Measurements from ENCODE around the gene PRR29.

DNA sequence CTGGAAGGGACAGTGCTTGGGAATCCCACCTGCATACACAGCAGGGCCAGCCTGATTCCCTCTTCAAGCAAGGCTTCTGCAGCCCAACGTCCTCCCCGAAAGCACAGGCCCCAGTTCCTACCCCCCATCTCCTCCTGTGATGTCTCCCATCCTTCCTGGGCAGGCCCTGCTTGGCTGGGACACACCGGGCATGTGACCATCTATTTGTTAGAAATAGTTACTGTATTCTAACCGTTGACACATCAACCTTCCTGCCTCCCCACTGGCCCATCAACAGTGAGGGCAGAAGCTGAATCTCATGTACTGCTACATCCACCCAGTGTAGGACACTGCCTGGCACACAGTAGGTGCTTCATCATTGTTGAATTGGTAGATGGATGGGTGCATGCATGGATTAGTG lies 10.7 kb downstream of the PRR29 start:
- TF ChIP-seq, protein P1, sequence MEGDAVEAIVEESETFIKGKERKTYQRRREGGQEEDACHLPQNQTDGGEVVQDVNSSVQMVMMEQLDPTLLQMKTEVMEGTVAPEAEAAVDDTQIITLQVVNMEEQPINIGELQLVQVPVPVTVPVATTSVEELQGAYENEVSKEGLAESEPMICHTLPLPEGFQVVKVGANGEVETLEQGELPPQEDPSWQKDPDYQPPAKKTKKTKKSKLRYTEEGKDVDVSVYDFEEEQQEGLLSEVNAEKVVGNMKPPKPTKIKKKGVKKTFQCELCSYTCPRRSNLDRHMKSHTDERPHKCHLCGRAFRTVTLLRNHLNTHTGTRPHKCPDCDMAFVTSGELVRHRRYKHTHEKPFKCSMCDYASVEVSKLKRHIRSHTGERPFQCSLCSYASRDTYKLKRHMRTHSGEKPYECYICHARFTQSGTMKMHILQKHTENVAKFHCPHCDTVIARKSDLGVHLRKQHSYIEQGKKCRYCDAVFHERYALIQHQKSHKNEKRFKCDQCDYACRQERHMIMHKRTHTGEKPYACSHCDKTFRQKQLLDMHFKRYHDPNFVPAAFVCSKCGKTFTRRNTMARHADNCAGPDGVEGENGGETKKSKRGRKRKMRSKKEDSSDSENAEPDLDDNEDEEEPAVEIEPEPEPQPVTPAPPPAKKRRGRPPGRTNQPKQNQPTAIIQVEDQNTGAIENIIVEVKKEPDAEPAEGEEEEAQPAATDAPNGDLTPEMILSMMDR (IDR thresholded peaks at IDR 0.05; ENCODE audit: low read length), result no peak
- no peak for TF ChIP-seq EZH2 (IDR thresholded peaks at IDR 0.05; ENCODE audit: borderline replicate concordance, low read length)
